Hepatocyte (in vitro differentiated cells): ENCODE measurements around the gene FAM98A.
A peak's percentile ranks its signal among the peaks of the same experiment; 100 is the strongest.

Experiments used
- EZH2 ChIP-seq: fragments of 200-600 bp; sonication (generic); IDR thresholded peaks from 2 replicates; pipeline ENCODE4 v1.6.1; 2016; ENCODE audit warnings: antibody characterized with exemption, mild to moderate bottlenecking, borderline replicate concordance
- EZH2phosphoT487 ChIP-seq: fragments of 200-600 bp; sonication (generic); IDR thresholded peaks from one replicate; pipeline ENCODE4 v1.6.1; 2018; ENCODE audit warnings: antibody characterized with exemption, mild to moderate bottlenecking, low read depth, moderate library complexity; ENCODE audit not compliant: unreplicated experiment, severe bottlenecking
- TF ChIP-seq, protein P1 (sequence below): fragments of 200-600 bp; sonication (generic); IDR thresholded peaks from 2 replicates; pipeline ENCODE4 v1.5.1; 2016; ENCODE audit warnings: antibody characterized with exemption, mild to moderate bottlenecking; ENCODE audit not compliant: poor library complexity

DNA sequence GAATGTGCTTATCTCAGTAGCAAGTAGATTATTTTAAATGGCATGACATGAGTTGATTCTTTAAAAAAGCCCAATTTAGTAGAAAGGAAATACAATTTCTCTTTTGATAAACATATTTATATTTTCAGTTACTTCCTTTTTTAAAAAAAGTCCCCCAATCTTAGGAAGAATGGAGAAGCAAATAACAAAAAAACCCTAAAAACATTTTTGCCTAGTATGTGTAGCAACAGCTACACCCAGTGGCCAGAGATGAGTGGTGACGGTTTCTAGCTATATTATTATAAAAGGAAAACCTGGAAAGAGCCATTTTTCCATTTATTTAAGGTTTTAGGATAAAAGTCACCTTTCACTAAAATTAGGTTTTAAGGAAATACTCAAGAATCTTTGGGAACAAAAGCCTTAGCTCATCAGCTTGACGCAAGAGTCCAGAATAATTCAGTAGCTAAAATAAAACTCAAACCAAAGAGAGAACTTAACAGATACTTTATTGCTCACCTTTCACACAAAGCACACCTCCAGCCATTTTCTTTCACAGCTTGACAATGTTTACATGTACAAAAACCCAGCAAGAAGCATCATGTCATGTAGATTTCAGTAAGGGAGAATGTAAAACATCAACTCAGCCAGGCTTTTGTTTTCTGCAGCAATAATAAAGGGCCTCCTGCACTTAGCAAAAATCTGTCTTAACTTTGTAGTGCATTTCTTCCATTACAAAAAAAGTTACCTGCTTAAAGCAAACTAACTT, 15.7 kb downstream of the FAM98A start:
- TF ChIP-seq, protein P1, sequence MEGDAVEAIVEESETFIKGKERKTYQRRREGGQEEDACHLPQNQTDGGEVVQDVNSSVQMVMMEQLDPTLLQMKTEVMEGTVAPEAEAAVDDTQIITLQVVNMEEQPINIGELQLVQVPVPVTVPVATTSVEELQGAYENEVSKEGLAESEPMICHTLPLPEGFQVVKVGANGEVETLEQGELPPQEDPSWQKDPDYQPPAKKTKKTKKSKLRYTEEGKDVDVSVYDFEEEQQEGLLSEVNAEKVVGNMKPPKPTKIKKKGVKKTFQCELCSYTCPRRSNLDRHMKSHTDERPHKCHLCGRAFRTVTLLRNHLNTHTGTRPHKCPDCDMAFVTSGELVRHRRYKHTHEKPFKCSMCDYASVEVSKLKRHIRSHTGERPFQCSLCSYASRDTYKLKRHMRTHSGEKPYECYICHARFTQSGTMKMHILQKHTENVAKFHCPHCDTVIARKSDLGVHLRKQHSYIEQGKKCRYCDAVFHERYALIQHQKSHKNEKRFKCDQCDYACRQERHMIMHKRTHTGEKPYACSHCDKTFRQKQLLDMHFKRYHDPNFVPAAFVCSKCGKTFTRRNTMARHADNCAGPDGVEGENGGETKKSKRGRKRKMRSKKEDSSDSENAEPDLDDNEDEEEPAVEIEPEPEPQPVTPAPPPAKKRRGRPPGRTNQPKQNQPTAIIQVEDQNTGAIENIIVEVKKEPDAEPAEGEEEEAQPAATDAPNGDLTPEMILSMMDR, result peak; percentile 87
- TF ChIP-seq EZH2 (no peak), EZH2phosphoT487 (no peak)
